HepG2 (cell line): ENCODE data around the gene OR6C2. TPM values are rescaled to one million over a fixed set of nuclear protein-coding genes. Genes with fewer than 3 reads are reported as not detected.

Experiments
- ARID3A ChIP-seq: IDR thresholded peaks from 2 replicates; pipeline ENCODE4 v1.6.1; 2012; ENCODE audit warnings: low read depth, low read length, improper control_type of control experiment
- ATF7 ChIP-seq, 2 experiments: fragments of 450-650 bp in 1 of 2; sonication (generic) in 1 of 2; formaldehyde crosslinking in 1 of 2; IDR thresholded peaks; 2 replicates each; pipeline versions ENCODE4 v1.4.0 to v1.6.1; 2016 to 2020; ENCODE audit warnings: antibody characterized with exemption in 1 of 2, mild to moderate bottlenecking in 1 of 2, missing genetic modification reagents in 1 of 2
- BRD4 ChIP-seq: sonication (generic); formaldehyde crosslinking; IDR thresholded peaks from 2 replicates; pipeline ENCODE4 v1.4.0; 2020; ENCODE audit warnings: missing genetic modification reagents
- DRAP1 ChIP-seq: IDR thresholded peaks from 2 replicates; pipeline ENCODE4 v1.6.1; 2016; ENCODE audit warnings: missing genetic modification reagents, missing compliant biosample characterization
- FIP1L1 ChIP-seq: fragments of 200-400 bp; formaldehyde crosslinking; IDR thresholded peaks from 2 replicates; pipeline ENCODE4 v1.6.1; 2018; ENCODE audit warnings: low read depth, mild to moderate bottlenecking, low read length, moderate library complexity, borderline replicate concordance; ENCODE audit not compliant: insufficient read depth
- GABPB1 ChIP-seq: IDR thresholded peaks from 2 replicates; pipeline ENCODE4 v1.6.1; 2016; ENCODE audit warnings: mild to moderate bottlenecking, missing genetic modification reagents, moderate library complexity, missing compliant biosample characterization
- GLMP ChIP-seq: sonication (generic); formaldehyde crosslinking; IDR thresholded peaks from 2 replicates; pipeline ENCODE4 v1.9.0; 2021; ENCODE audit warnings: missing genetic modification reagents, mild to moderate bottlenecking, borderline replicate concordance
- KDM3A ChIP-seq: IDR thresholded peaks from 2 replicates; pipeline ENCODE4 v1.6.1; 2018; ENCODE audit warnings: low read depth, missing compliant biosample characterization
- LCORL ChIP-seq, 2 experiments: fragments of 450-650 bp in 1 of 2; sonication (generic) in 1 of 2; formaldehyde crosslinking in 1 of 2; IDR thresholded peaks; 2 replicates each; pipeline versions ENCODE4 v1.5.0 to v1.6.1; 2017 to 2020; ENCODE audit warnings: antibody characterized with exemption in 1 of 2, missing genetic modification reagents in 1 of 2
- PCBP2 ChIP-seq: fragments of 200-400 bp; formaldehyde crosslinking; optimal IDR thresholded peaks from 2 replicates; pipeline ENCODE3; 2018; ENCODE audit warnings: low read length, low read depth; ENCODE audit not compliant: poor library complexity, severe bottlenecking
- PREB ChIP-seq: sonication (generic); formaldehyde crosslinking; IDR thresholded peaks from 2 replicates; pipeline ENCODE4 v1.4.0; 2020; ENCODE audit warnings: missing genetic modification reagents
- RELA ChIP-seq: sonication (generic); formaldehyde crosslinking; IDR thresholded peaks from 2 replicates; pipeline ENCODE4 v1.4.0; 2020; ENCODE audit warnings: missing genetic modification reagents
- SKI ChIP-seq: fragments of 450-650 bp; IDR thresholded peaks from one replicate; pipeline ENCODE4 v1.6.1; 2018; ENCODE audit warnings: mild to moderate bottlenecking; ENCODE audit not compliant: partially characterized antibody
- ZBTB10 ChIP-seq: sonication (generic); formaldehyde crosslinking; IDR thresholded peaks from 2 replicates; pipeline ENCODE4 v1.4.0; 2020; ENCODE audit warnings: missing genetic modification reagents, borderline replicate concordance
- ZBTB38 ChIP-seq: sonication (generic); formaldehyde crosslinking; IDR thresholded peaks from 2 replicates; pipeline ENCODE4 v1.5.1; 2020; ENCODE audit warnings: mild to moderate bottlenecking, missing genetic modification reagents
- ZNF124 ChIP-seq: sonication (generic); formaldehyde crosslinking; IDR thresholded peaks from 2 replicates; pipeline ENCODE4 v1.4.0; 2020; ENCODE audit warnings: missing genetic modification reagents
- ZNF224 ChIP-seq: sonication (generic); formaldehyde crosslinking; IDR thresholded peaks from 2 replicates; pipeline ENCODE4 v1.5.0; 2020; ENCODE audit warnings: mild to moderate bottlenecking, missing genetic modification reagents
- ZNF503 ChIP-seq: sonication (generic); formaldehyde crosslinking; IDR thresholded peaks from 2 replicates; pipeline ENCODE4 v1.4.0; 2020; ENCODE audit warnings: missing genetic modification reagents
- ZNF558 ChIP-seq: sonication (generic); formaldehyde crosslinking; IDR thresholded peaks from 2 replicates; pipeline ENCODE4 v1.9.0; 2022; ENCODE audit warnings: mild to moderate bottlenecking, missing genetic modification reagents, borderline replicate concordance
- ZSCAN12 ChIP-seq: sonication (generic); formaldehyde crosslinking; IDR thresholded peaks from 2 replicates; pipeline ENCODE4 v1.9.0; 2021; ENCODE audit warnings: mild to moderate bottlenecking, missing genetic modification reagents
- ZSCAN22 ChIP-seq: sonication (generic); formaldehyde crosslinking; IDR thresholded peaks from 2 replicates; pipeline ENCODE4 v1.4.0; 2020; ENCODE audit warnings: mild to moderate bottlenecking, missing genetic modification reagents
- polyA plus RNA-seq, 8 experiments: library from polyadenylated mRNA; depleted of rRNA in 3 of 8; stranded (reverse) in 7 of 8; unstranded in 1 of 8; fragments of >200 nt; fragmentation: Illumina TruSeq in 4 of 8; extraction: Trizol in 4 of 8; gene quantifications; 2 replicates each; pipeline versions ENCODE4 v1.2.1 to v1.2.3, GENCODE V29; 2011 to 2016; ENCODE audit warnings: low read depth in 4 of 8, missing spikeins in 1 of 8, mixed read lengths in 1 of 8; ENCODE audit not compliant: insufficient read depth in 1 of 8
- total RNA-seq, 5 experiments: library from RNA; depleted of rRNA; stranded (reverse); fragments of >200 nt; fragmentation: Illumina TruSeq; extraction: Trizol; gene quantifications; 2 replicates each; pipeline ENCODE4 v1.2.3, GENCODE V29; 2016; ENCODE audit warnings: low read depth in 1 of 5

The OR6C2 gene
- total and polyA plus RNA-seq, 2 of the 13 experiments (the other 11 are each of a cell fraction or from before 2014, with no cell fraction given), result not detected

- TF ChIP-seq ZBTB10 (CRISPR knock-in tag) (no peak), DRAP1 (no peak), GLMP (no peak), ZNF503 (CRISPR knock-in tag) (peak; percentile 72), ZSCAN22 (CRISPR knock-in tag) (no peak), ZSCAN12 (CRISPR knock-in tag) (no peak), ZNF558 (CRISPR knock-in tag) (no peak), PREB (CRISPR knock-in tag) (no peak), PCBP2 (no peak), ZNF124 (CRISPR knock-in tag) (0 out of 2 replicates have a peak, but pooled peaks have one; percentile 36), GABPB1 (CRISPR knock-in tag) (no peak), LCORL (IDR thresholded peaks at IDR 0.05) (no peak), LCORL (CRISPR knock-in tag; IDR thresholded peaks at IDR 0.05) (peak; percentile 65; the same call in 1 of the 2 replicates), BRD4 (CRISPR knock-in tag) (no peak), FIP1L1 (no peak), SKI (peak; percentile 98), ZNF224 (CRISPR knock-in tag) (no peak), ARID3A (peak; percentile 74; the same call in 1 of the 2 replicates), RELA (CRISPR knock-in tag) (no peak), ATF7 (IDR thresholded peaks at IDR 0.05) (no peak), ATF7 (CRISPR knock-in tag; IDR thresholded peaks at IDR 0.05) (no peak), KDM3A (CRISPR knock-in tag) (no peak), ZBTB38 (no peak)
Measured at GRCh38 chr12:55499810-55500252, 56.0 kb downstream of the OR6C2 start (continued).
